Fibroblast of lung (primary cell): ENCODE measurements around the gene CAMK1D. TPM values are rescaled to one million over a fixed set of nuclear protein-coding genes. Genes with fewer than 3 reads are reported as not detected.

Experiments used
- DNase-seq, 2 donors: peaks; one replicate each; pipeline versions ENCODE4 v3.0.0 to v3.0.0-alpha.2; 2010; ENCODE audit warnings: low read depth in 2 of 2
- H2AFZ ChIP-seq: 2 replicates; pipeline ENCODE4 v1.5.1; 2012; ENCODE audit warnings: low read length, control low read depth, inconsistent platforms
- H3K27ac ChIP-seq: 2 replicates; pipeline ENCODE4 v1.5.1; 2011; ENCODE audit warnings: low read length, control low read depth; ENCODE audit not compliant: insufficient read depth
- H3K27me3 ChIP-seq: 2 replicates; pipeline ENCODE4 v1.5.1; 2011; ENCODE audit warnings: mild to moderate bottlenecking, low read length; ENCODE audit not compliant: control insufficient read depth, insufficient read depth
- H3K36me3 ChIP-seq: 2 replicates; pipeline ENCODE4 v1.5.1; 2011; ENCODE audit warnings: low read length; ENCODE audit not compliant: control insufficient read depth, insufficient read depth
- H3K4me1 ChIP-seq: 2 replicates; pipeline ENCODE4 v1.5.1; 2011; ENCODE audit warnings: low read length; ENCODE audit not compliant: control insufficient read depth, insufficient read depth; ENCODE audit errors: extremely low read depth
- H3K4me2 ChIP-seq: 2 replicates; pipeline ENCODE4 v1.5.1; 2011; ENCODE audit warnings: low read length, control low read depth; ENCODE audit not compliant: insufficient read depth; ENCODE audit errors: extremely low read depth
- H3K4me3 ChIP-seq, 4 experiments: fragments of 200-600 bp in 1 of 4; sonication (generic) in 1 of 4; replicated peaks in 1 of 4; 2 replicates each; pipeline ENCODE4 v1.5.1; 2011 to 2016; ENCODE audit warnings: low read length in 4 of 4, low read depth in 3 of 4, mild to moderate bottlenecking in 3 of 4, control low read depth in 2 of 4, inconsistent platforms in 1 of 4, mixed read lengths in 1 of 4; ENCODE audit not compliant: insufficient read depth in 1 of 4; ENCODE audit errors: control extremely low read depth in 1 of 4
- H3K79me2 ChIP-seq: 2 replicates; pipeline ENCODE4 v1.5.1; 2012; ENCODE audit warnings: mild to moderate bottlenecking, low read length, inconsistent platforms; ENCODE audit not compliant: control insufficient read depth, insufficient read depth
- H3K9ac ChIP-seq: 2 replicates; pipeline ENCODE4 v1.5.1; 2011; ENCODE audit warnings: mild to moderate bottlenecking, low read length, control low read depth; ENCODE audit not compliant: insufficient read depth
- H3K9me3 ChIP-seq: 2 replicates; pipeline ENCODE4 v1.5.1; 2012; ENCODE audit warnings: low read depth, low read length; ENCODE audit not compliant: control insufficient read depth, insufficient read depth
- H4K20me1 ChIP-seq: 2 replicates; pipeline ENCODE4 v1.5.1; 2011; ENCODE audit warnings: low read length; ENCODE audit not compliant: control insufficient read depth, insufficient read depth; ENCODE audit errors: extremely low read depth
- EZH2 ChIP-seq: IDR thresholded peaks from 2 replicates; pipeline ENCODE4 v1.5.1; 2012; ENCODE audit warnings: low read length, control low read depth, mild to moderate bottlenecking; ENCODE audit errors: missing control alignments
- polyA plus RNA-seq, 2 donors: library from polyadenylated mRNA; depleted of rRNA in 1 of 2; stranded (reverse) in 1 of 2; unstranded in 1 of 2; fragments of >200 nt; gene quantifications; 2 replicates each; pipeline ENCODE4 v1.2.1, GENCODE V29; 2011 to 2012; ENCODE audit warnings: missing spikeins in 1 of 2
- total RNA-seq: library from RNA; depleted of rRNA; stranded (reverse); fragments of >200 nt; gene quantifications from 2 replicates; pipeline ENCODE4 v1.2.1, GENCODE V29; 2014
- TF ChIP-seq, protein P1 (sequence below), 2 donors: IDR thresholded peaks in 1 of 2; conservative IDR thresholded peaks in 1 of 2; 1 replicate in 1 of 2; 2 replicates in 1 of 2; pipeline ENCODE4 v1.5.1; 2011 to 2012; ENCODE audit warnings: low read length in 2 of 2, control low read depth in 1 of 2, inconsistent platforms in 1 of 2, low read depth in 1 of 2, mild to moderate bottlenecking in 1 of 2

The CAMK1D gene
- total and polyA plus RNA-seq, 2 donors (not counting 1 experiment from before 2014, with no cell fraction given) = 2.3 TPM

- H3K4me2 ChIP-seq = no peak overlapping the region
- H3K79me2 ChIP-seq = no peaks in the 10 kb centered on the region
- H2AFZ ChIP-seq = no peak overlapping the region
- no peak overlapping the region for H3K4me3 ChIP-seq
- H3K9me3 ChIP-seq = no peaks in the 10 kb centered on the region
- H3K9ac ChIP-seq = no peak overlapping the region
- TF ChIP-seq, protein P1, sequence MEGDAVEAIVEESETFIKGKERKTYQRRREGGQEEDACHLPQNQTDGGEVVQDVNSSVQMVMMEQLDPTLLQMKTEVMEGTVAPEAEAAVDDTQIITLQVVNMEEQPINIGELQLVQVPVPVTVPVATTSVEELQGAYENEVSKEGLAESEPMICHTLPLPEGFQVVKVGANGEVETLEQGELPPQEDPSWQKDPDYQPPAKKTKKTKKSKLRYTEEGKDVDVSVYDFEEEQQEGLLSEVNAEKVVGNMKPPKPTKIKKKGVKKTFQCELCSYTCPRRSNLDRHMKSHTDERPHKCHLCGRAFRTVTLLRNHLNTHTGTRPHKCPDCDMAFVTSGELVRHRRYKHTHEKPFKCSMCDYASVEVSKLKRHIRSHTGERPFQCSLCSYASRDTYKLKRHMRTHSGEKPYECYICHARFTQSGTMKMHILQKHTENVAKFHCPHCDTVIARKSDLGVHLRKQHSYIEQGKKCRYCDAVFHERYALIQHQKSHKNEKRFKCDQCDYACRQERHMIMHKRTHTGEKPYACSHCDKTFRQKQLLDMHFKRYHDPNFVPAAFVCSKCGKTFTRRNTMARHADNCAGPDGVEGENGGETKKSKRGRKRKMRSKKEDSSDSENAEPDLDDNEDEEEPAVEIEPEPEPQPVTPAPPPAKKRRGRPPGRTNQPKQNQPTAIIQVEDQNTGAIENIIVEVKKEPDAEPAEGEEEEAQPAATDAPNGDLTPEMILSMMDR (conservative IDR thresholded peaks at IDR 0.05 in 1 of 2, IDR thresholded peaks at IDR 0.05 in 1 of 2; ENCODE audit: low read depth in 1 of 2, low read length in 2 of 2) = no peak
- no peak for TF ChIP-seq EZH2
- no peaks in the 10 kb centered on the region for H4K20me1 ChIP-seq
- no peak overlapping the region for H3K27ac ChIP-seq
- peak in 1 of 2 donors; percentile 41 for DNase-seq
- H3K4me1 ChIP-seq = no peaks in the 10 kb centered on the region
- no peaks in the 10 kb centered on the region for H3K27me3 ChIP-seq
- H3K36me3 ChIP-seq = no peaks in the 10 kb centered on the region
Observed at GRCh38 chr10:12535656-12536055, 186.3 kb downstream of the CAMK1D start.

DNA sequence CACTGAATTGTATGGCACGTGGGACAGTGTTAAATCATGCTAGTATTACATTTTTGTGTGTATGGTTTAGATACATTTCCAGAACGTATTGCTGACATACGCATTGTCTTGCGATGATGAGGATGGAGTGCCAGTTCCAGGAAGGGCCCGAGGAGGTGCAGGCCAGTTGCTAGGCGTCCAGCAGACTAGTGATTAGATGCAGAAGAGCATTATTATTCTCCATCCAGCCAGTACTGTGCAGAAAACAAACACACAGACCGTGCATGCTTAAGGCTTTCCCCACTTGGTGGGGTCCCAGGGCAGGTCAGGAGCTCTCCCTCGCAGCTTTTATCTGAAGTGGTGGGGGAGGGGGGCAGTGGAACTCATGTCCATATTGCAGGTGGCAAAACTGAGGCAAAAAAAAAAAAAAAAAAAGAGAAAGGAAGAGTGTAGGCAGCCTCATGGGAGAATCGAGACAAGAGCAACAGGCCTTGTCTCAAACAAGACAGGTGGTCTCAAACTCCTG is 189.2 kb downstream of the CAMK1D start:
- H3K9ac ChIP-seq = no peak overlapping the region
- H3K4me2 ChIP-seq = no peak overlapping the region
- TF ChIP-seq, protein P1 (conservative IDR thresholded peaks at IDR 0.05 in 1 of 2, IDR thresholded peaks at IDR 0.05 in 1 of 2; ENCODE audit: low read depth in 1 of 2, low read length in 2 of 2) = no peak
- TF ChIP-seq EZH2 = no peak

DNA sequence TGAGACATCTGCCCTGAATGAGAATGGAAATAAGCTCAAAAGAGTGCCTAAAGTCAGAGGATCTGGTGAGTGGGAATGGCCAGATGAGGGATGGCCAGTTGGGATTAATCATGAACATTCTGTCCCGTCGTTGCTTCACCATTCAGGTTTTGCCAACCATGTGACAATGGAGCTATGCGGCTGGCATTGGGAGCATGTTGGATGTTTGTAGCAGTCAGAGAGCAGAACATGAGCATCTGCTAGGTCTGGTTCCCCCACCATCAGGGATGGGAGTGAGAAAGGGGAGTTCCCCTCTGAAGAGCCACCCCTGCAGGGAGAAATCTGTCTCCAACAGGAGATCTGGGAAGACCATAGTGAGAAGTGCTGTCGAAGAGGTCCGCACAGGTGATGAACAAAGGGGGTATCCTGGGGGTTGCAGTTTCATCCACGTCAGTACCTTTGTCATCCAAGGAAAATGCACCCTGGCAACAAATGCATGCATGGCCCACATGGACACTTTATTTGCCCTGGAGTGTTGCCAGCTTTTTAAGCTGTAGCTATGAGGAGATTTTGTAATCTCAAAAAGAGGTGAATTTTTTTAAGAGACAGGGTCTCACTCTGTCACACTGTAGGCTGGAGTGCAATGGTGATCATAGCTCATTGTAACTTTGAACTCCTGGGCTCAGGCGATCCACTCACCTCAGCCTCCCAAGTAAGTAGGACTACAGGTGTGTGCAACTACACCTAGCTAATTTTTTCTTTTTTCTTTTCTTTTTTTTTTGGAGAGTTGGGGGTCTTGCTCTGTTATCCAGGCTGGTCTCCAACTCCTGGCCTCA is 190.2 kb downstream of the CAMK1D start:
- Histone ChIP-seq H3K9me3 (no peaks in the 10 kb centered on the region), H3K4me3 (no peak overlapping the region), H3K79me2 (no peaks in the 10 kb centered on the region), H3K36me3 (no peaks in the 10 kb centered on the region), H3K27ac (no peak overlapping the region), H4K20me1 (no peaks in the 10 kb centered on the region), H3K4me1 (no peaks in the 10 kb centered on the region), H2AFZ (no peak overlapping the region), H3K9ac (no peak overlapping the region), H3K27me3 (no peaks in the 10 kb centered on the region), H3K4me2 (no peak overlapping the region)
- TF ChIP-seq EZH2 = no peak
- TF ChIP-seq, protein P1 (conservative IDR thresholded peaks at IDR 0.05 in 1 of 2, IDR thresholded peaks at IDR 0.05 in 1 of 2; ENCODE audit: low read depth in 1 of 2, low read length in 2 of 2) = no peak
- DNase-seq = peak in 1 of 2 donors; percentile 19

More for the DNA sequence above, 189.2 kb downstream of the CAMK1D start:
- no peak for DNase-seq
- Histone ChIP-seq H3K79me2 (no peaks in the 10 kb centered on the region), H3K9me3 (no peaks in the 10 kb centered on the region), H2AFZ (no peak overlapping the region), H3K36me3 (no peaks in the 10 kb centered on the region), H3K4me3 (no peak overlapping the region), H3K4me1 (no peaks in the 10 kb centered on the region), H3K27me3 (no peaks in the 10 kb centered on the region), H4K20me1 (no peaks in the 10 kb centered on the region), H3K27ac (no peak overlapping the region)
